HEK293 (cell line): Measurements from ENCODE around the gene PRKG1.
A peak's percentile ranks its signal among the peaks of the same experiment; 100 is the strongest.

Source experiments
- CTCF ChIA-PET: fragments of 350-600 bp; formaldehyde crosslinking; extraction: SDS; loops from one replicate; lab custom pipeline; 2021; ENCODE audit warnings: antibody characterized with exemption; lab: Yijun Ruan, JAX
- POLR2A ChIA-PET: fragments of 300-600 bp; formaldehyde crosslinking; extraction: SDS; loops from one replicate; lab custom pipeline; 2020; ENCODE audit warnings: antibody characterized with exemption, inconsistent platforms; lab: Yijun Ruan, JAX
- H3K27ac ChIP-seq: fragments of 200-500 bp; sonication (Bioruptor generic); 2 replicates; pipeline ENCODE4 v1.5.1; 2014; ENCODE audit warnings: low read depth, low read length, control low read depth, inconsistent platforms; ENCODE audit errors: extremely low read depth
- H3K36me3 ChIP-seq, 2 experiments: fragments of 200-500 bp in 1 of 2; sonication (Bioruptor generic) in 1 of 2; 1 replicate in 1 of 2; 2 replicates in 1 of 2; pipeline ENCODE4 v1.5.1; 2014 to 2017; ENCODE audit warnings: inconsistent platforms in 2 of 2, low read length in 2 of 2; ENCODE audit not compliant: control insufficient read depth in 2 of 2, insufficient read depth in 1 of 2
- H3K4me1 ChIP-seq: fragments of 200-500 bp; sonication (Bioruptor generic); 2 replicates; pipeline ENCODE4 v1.5.1; 2014; ENCODE audit warnings: mild to moderate bottlenecking, low read length, inconsistent platforms; ENCODE audit not compliant: control insufficient read depth, insufficient read depth
- H3K4me3 ChIP-seq: 2 replicates; pipeline ENCODE4 v1.5.1; 2011; ENCODE audit warnings: low read depth, mild to moderate bottlenecking, control low read depth, low read length, moderate library complexity
- H3K9me3 ChIP-seq: fragments of 200-500 bp; sonication (Bioruptor generic); 2 replicates; pipeline ENCODE4 v1.5.1; 2014; ENCODE audit warnings: low read depth, low read length, inconsistent platforms; ENCODE audit not compliant: control insufficient read depth, insufficient read depth
- BCL11A ChIP-seq: fragments of 450-650 bp; formaldehyde crosslinking; IDR thresholded peaks from 2 replicates; pipeline ENCODE4 v1.5.1; 2016; ENCODE audit warnings: low read depth, missing biosample characterization, missing genetic modification characterization
- FEZF1 ChIP-seq: fragments of 450-650 bp; formaldehyde crosslinking; IDR thresholded peaks from 2 replicates; pipeline ENCODE4 v1.5.1; 2016; ENCODE audit warnings: missing biosample characterization, missing genetic modification characterization
- KLF10 ChIP-seq: fragments of 450-650 bp; IDR thresholded peaks from 2 replicates; pipeline ENCODE4 v1.5.1; 2018; ENCODE audit warnings: missing biosample characterization, mild to moderate bottlenecking, missing genetic modification characterization
- KLF17 ChIP-seq: fragments of 450-650 bp; formaldehyde crosslinking; IDR thresholded peaks from 2 replicates; pipeline ENCODE4 v1.5.1; 2016; ENCODE audit warnings: missing biosample characterization, missing genetic modification characterization
- OSR2 ChIP-seq: fragments of 450-650 bp; formaldehyde crosslinking; IDR thresholded peaks from 2 replicates; pipeline ENCODE4 v1.5.1; 2016; ENCODE audit warnings: missing biosample characterization, missing genetic modification characterization
- RBAK ChIP-seq: fragments of 450-650 bp; formaldehyde crosslinking; IDR thresholded peaks from 2 replicates; pipeline ENCODE4 v1.5.1; 2016; ENCODE audit warnings: missing biosample characterization, missing genetic modification characterization
- SALL2 ChIP-seq: fragments of 450-650 bp; formaldehyde crosslinking; IDR thresholded peaks from 2 replicates; pipeline ENCODE4 v1.5.0; 2017; ENCODE audit warnings: missing biosample characterization, mild to moderate bottlenecking, missing genetic modification characterization, borderline replicate concordance
- TCF7L2 ChIP-seq: IDR thresholded peaks from 2 replicates; pipeline ENCODE4 v1.6.1; 2011; ENCODE audit warnings: low read depth, mild to moderate bottlenecking, inconsistent platforms, low read length, moderate library complexity, borderline replicate concordance
- TSHZ1 ChIP-seq: fragments of 450-650 bp; formaldehyde crosslinking; IDR thresholded peaks from 2 replicates; pipeline ENCODE4 v1.5.1; 2016; ENCODE audit warnings: missing biosample characterization, missing genetic modification characterization, borderline replicate concordance
- ZIC2 ChIP-seq: fragments of 450-650 bp; formaldehyde crosslinking; IDR thresholded peaks from 2 replicates; pipeline ENCODE4 v1.5.1; 2016; ENCODE audit warnings: missing biosample characterization, missing genetic modification characterization
- ZNF10 ChIP-seq: fragments of 450-650 bp; formaldehyde crosslinking; IDR thresholded peaks from 2 replicates; pipeline ENCODE4 v1.5.1; 2017; ENCODE audit warnings: missing biosample characterization, missing genetic modification characterization
- ZNF157 ChIP-seq: fragments of 450-650 bp; formaldehyde crosslinking; IDR thresholded peaks from 2 replicates; pipeline ENCODE4 v1.5.1; 2016; ENCODE audit warnings: missing biosample characterization, missing genetic modification characterization
- ZNF175 ChIP-seq: fragments of 450-650 bp; formaldehyde crosslinking; IDR thresholded peaks from 2 replicates; pipeline ENCODE4 v1.5.1; 2016; ENCODE audit warnings: missing biosample characterization, missing genetic modification characterization
- ZNF2 ChIP-seq: fragments of 450-650 bp; formaldehyde crosslinking; IDR thresholded peaks from 2 replicates; pipeline ENCODE4 v1.5.1; 2016; ENCODE audit warnings: missing biosample characterization, missing genetic modification characterization
- ZNF202 ChIP-seq: fragments of 450-650 bp; formaldehyde crosslinking; IDR thresholded peaks from 2 replicates; pipeline ENCODE4 v1.5.1; 2016; ENCODE audit warnings: missing biosample characterization, missing genetic modification characterization, borderline replicate concordance
- ZNF23 ChIP-seq: fragments of 450-650 bp; formaldehyde crosslinking; IDR thresholded peaks from 2 replicates; pipeline ENCODE4 v1.5.1; 2016; ENCODE audit warnings: missing biosample characterization, missing genetic modification characterization, borderline replicate concordance
- ZNF311 ChIP-seq: fragments of 450-650 bp; formaldehyde crosslinking; IDR thresholded peaks from 2 replicates; pipeline ENCODE4 v1.5.1; 2017; ENCODE audit warnings: missing biosample characterization, missing genetic modification characterization, borderline replicate concordance
- ZNF354C ChIP-seq: fragments of 450-650 bp; formaldehyde crosslinking; IDR thresholded peaks from 2 replicates; pipeline ENCODE4 v1.5.1; 2016; ENCODE audit warnings: missing biosample characterization, missing genetic modification characterization, low read depth, borderline replicate concordance
- ZNF623 ChIP-seq: fragments of 450-650 bp; formaldehyde crosslinking; IDR thresholded peaks from 2 replicates; pipeline ENCODE4 v1.5.1; 2016; ENCODE audit warnings: missing biosample characterization, missing genetic modification characterization
- ZNF664 ChIP-seq: fragments of 450-650 bp; formaldehyde crosslinking; IDR thresholded peaks from 2 replicates; pipeline ENCODE4 v1.5.1; 2016; ENCODE audit warnings: missing biosample characterization, missing genetic modification characterization
- ZNF837 ChIP-seq: fragments of 450-650 bp; formaldehyde crosslinking; IDR thresholded peaks from 2 replicates; pipeline ENCODE4 v1.5.1; 2016; ENCODE audit warnings: missing biosample characterization, missing genetic modification characterization

PRKG1 gene

GRCh38 chr10:52121688-52122087, 1047.4 kb downstream of the PRKG1 start:
- Histone ChIP-seq H3K9me3 (no peaks in the 10 kb centered on the region), H3K36me3 (no peaks in the 10 kb centered on the region), H3K27ac (no peak overlapping the region), H3K4me3 (no peak overlapping the region), H3K4me1 (no peaks in the 10 kb centered on the region)
- no peak for TF ChIP-seq TCF7L2
- CTCF ChIA-PET: no interaction called here
- POLR2A ChIA-PET: no interaction called here

- no peaks in the 10 kb centered on the region for H3K36me3 ChIP-seq
- ChIA-PET POLR2A (no interaction called here), CTCF (no interaction called here)
- no peak for TF ChIP-seq ZIC2 (tag by site-specific recombination)
- no peak for TF ChIP-seq ZNF354C (tag by site-specific recombination)
- TF ChIP-seq ZNF23 (tag by site-specific recombination): no peak
- no peaks in the 10 kb centered on the region for H3K4me1 ChIP-seq
- no peak overlapping the region for H3K4me3 ChIP-seq
- H3K9me3 ChIP-seq: no peaks in the 10 kb centered on the region
- H3K27ac ChIP-seq: no peak overlapping the region
These were observed 1053.9 kb downstream of the PRKG1 start for GRCh38 chr10:52128056-52128683.

- ChIA-PET POLR2A (no interaction called here), CTCF (no interaction called here)
- Histone ChIP-seq H3K27ac (no peak overlapping the region), H3K36me3 (no peaks in the 10 kb centered on the region), H3K9me3 (no peaks in the 10 kb centered on the region), H3K4me3 (no peak overlapping the region), H3K4me1 (no peaks in the 10 kb centered on the region)
- TF ChIP-seq ZNF664 (tag by site-specific recombination) (0 out of 2 replicates have a peak, but pooled peaks have one; percentile 8), ZNF837 (tag by site-specific recombination) (no peak), OSR2 (no peak)
These were observed 1055.3 kb downstream of the PRKG1 start for GRCh38 chr10:52129410-52130178.

- Histone ChIP-seq H3K27ac (no peak overlapping the region), H3K9me3 (no peaks in the 10 kb centered on the region), H3K4me1 (no peaks in the 10 kb centered on the region), H3K4me3 (no peak overlapping the region), H3K36me3 (no peaks in the 10 kb centered on the region)
- no peak for TF ChIP-seq ZNF623 (tag by site-specific recombination)
- TF ChIP-seq ZNF311 (tag by site-specific recombination): no peak
- no peak for TF ChIP-seq FEZF1 (tag by site-specific recombination)
- TF ChIP-seq BCL11A (tag by site-specific recombination): no peak
- POLR2A ChIA-PET: no interaction called here
- CTCF ChIA-PET: interaction anchor here (0.6 kb wide), 1 partner anchor 41 kb away, joined by 3 read pairs; no protein-coding TSS in a partner anchor
These were observed 1060.8 kb downstream of the PRKG1 start for GRCh38 chr10:52135101-52135500.

GRCh38 chr10:52136921-52137320, 1062.6 kb downstream of the PRKG1 start:
- H3K4me3 ChIP-seq: no peak overlapping the region
- no peaks in the 10 kb centered on the region for H3K4me1 ChIP-seq
- ChIA-PET CTCF (no interaction called here), POLR2A (no interaction called here)
- no peaks in the 10 kb centered on the region for H3K36me3 ChIP-seq
- H3K27ac ChIP-seq: no peak overlapping the region
- no peaks in the 10 kb centered on the region for H3K9me3 ChIP-seq
- TF ChIP-seq ZNF2 (tag by site-specific recombination) (no peak), SALL2 (tag by site-specific recombination) (no peak), KLF10 (tag by site-specific recombination) (no peak), ZNF157 (no peak), TSHZ1 (tag by site-specific recombination) (no peak), ZNF175 (tag by site-specific recombination) (no peak), KLF17 (tag by site-specific recombination) (no peak), ZNF202 (tag by site-specific recombination) (no peak), ZNF10 (no peak), RBAK (tag by site-specific recombination) (no peak)
